IMR-90 (cell line): ENCODE measurements around the gene ABTB1. TPM values are rescaled to one million over a fixed set of nuclear protein-coding genes. Genes with fewer than 3 reads are reported as not detected.

Experiments
- ATAC-seq: fragments of 200-7000 bp; cut with Tn5 transposase; 2 replicates; pipeline ENCODE4 v1.9.1; 2020; ENCODE audit warnings: low read depth, mild to moderate bottlenecking, moderate library complexity
- BruUV-seq: library from RNA; stranded (reverse); fragments of 400-500 nt; replicated peaks from 2 replicates; lab custom pipeline; 2021; lab: Mats Ljungman, UMichigan
- CTCF ChIA-PET: fragments of 300-600 bp; formaldehyde crosslinking; extraction: SDS; loops from one replicate; lab custom pipeline; 2021; ENCODE audit warnings: antibody characterized with exemption; lab: Yijun Ruan, JAX
- POLR2A ChIA-PET: fragments of 300-600 bp; sonication (Branson Sonifier 250); formaldehyde crosslinking; loops from one replicate; lab custom pipeline; 2022; ENCODE audit warnings: antibody characterized with exemption; ENCODE audit not compliant: unreplicated experiment; lab: Charles Lee
- DNase-seq: peaks from one replicate; pipeline ENCODE4 v3.0.0; 2013
- H2AFZ ChIP-seq: replicated peaks from 2 replicates; pipeline ENCODE3; 2013; ENCODE audit warnings: low read length, mild to moderate bottlenecking; ENCODE audit not compliant: poor library complexity
- H2AK5ac ChIP-seq: 2 replicates; pipeline ENCODE4 v1.6.1; 2013; ENCODE audit warnings: low read depth, low read length, inconsistent platforms
- H2AK9ac ChIP-seq: replicated peaks from 2 replicates; pipeline ENCODE3; 2013; ENCODE audit warnings: mild to moderate bottlenecking, low read depth, low read length, moderate library complexity; ENCODE audit not compliant: poor library complexity
- H2BK120ac ChIP-seq: 2 replicates; pipeline ENCODE4 v1.6.1; 2013; ENCODE audit warnings: low read depth, low read length, inconsistent platforms
- H2BK15ac ChIP-seq: 3 replicates; pipeline ENCODE4 v1.6.1; 2013; ENCODE audit warnings: low read depth, low read length, inconsistent platforms
- H2BK20ac ChIP-seq: 2 replicates; pipeline ENCODE4 v1.6.1; 2013; ENCODE audit warnings: low read depth, mild to moderate bottlenecking, inconsistent platforms, low read length, moderate library complexity
- H2BK5ac ChIP-seq: 2 replicates; pipeline ENCODE4 v1.6.1; 2013; ENCODE audit warnings: mild to moderate bottlenecking, low read depth, low read length, inconsistent platforms; ENCODE audit not compliant: poor library complexity, severe bottlenecking
- H3K14ac ChIP-seq: replicated peaks from 2 replicates; pipeline ENCODE4 v1.6.1; 2013; ENCODE audit warnings: low read depth, low read length, inconsistent platforms
- H3K18ac ChIP-seq: 2 replicates; pipeline ENCODE4 v1.6.1; 2013; ENCODE audit warnings: low read depth, low read length, control low read depth
- H3K23ac ChIP-seq: 2 replicates; pipeline ENCODE4 v1.6.1; 2013; ENCODE audit warnings: low read depth, low read length, inconsistent platforms
- H3K27ac ChIP-seq: 2 replicates; pipeline ENCODE4 v1.5.1; 2013; ENCODE audit warnings: mild to moderate bottlenecking, control low read depth, low read length; ENCODE audit not compliant: insufficient read depth
- H3K27me3 ChIP-seq: 2 replicates; pipeline ENCODE4 v1.6.1; 2013; ENCODE audit warnings: low read length; ENCODE audit not compliant: control insufficient read depth, insufficient read depth
- H3K36me3 ChIP-seq: 2 replicates; pipeline ENCODE4 v1.6.1; 2013; ENCODE audit warnings: low read length, mixed read lengths; ENCODE audit not compliant: control insufficient read depth, insufficient read depth
- H3K4ac ChIP-seq: 2 replicates; pipeline ENCODE4 v1.6.1; 2013; ENCODE audit warnings: low read depth, low read length, inconsistent platforms
- H3K4me1 ChIP-seq: 2 replicates; pipeline ENCODE4 v1.6.1; 2013; ENCODE audit warnings: low read length, mixed read lengths; ENCODE audit not compliant: control insufficient read depth, insufficient read depth
- H3K4me2 ChIP-seq: 2 replicates; pipeline ENCODE4 v1.6.1; 2013; ENCODE audit warnings: low read depth, mild to moderate bottlenecking, control low read depth, low read length, moderate library complexity
- H3K4me3 ChIP-seq: 2 replicates; pipeline ENCODE4 v1.5.1; 2013; ENCODE audit warnings: low read depth, mild to moderate bottlenecking, control low read depth, low read length, moderate library complexity; ENCODE audit not compliant: insufficient read depth
- H3K56ac ChIP-seq: 2 replicates; pipeline ENCODE4 v1.6.1; 2013; ENCODE audit warnings: low read length, inconsistent platforms; ENCODE audit not compliant: insufficient read depth; ENCODE audit errors: extremely low read depth
- H3K79me1 ChIP-seq, 2 experiments: 2 replicates each; pipeline ENCODE4 v1.6.1; 2013; ENCODE audit warnings: low read length in 2 of 2, inconsistent platforms in 1 of 2, low read depth in 1 of 2
- H3K9ac ChIP-seq: 2 replicates; pipeline ENCODE4 v1.6.1; 2013; ENCODE audit warnings: low read depth, low read length, control low read depth
- H3K9me1 ChIP-seq: 2 replicates; pipeline ENCODE4 v1.6.1; 2013; ENCODE audit warnings: low read length, inconsistent platforms; ENCODE audit not compliant: insufficient read depth
- H3K9me3 ChIP-seq: 2 replicates; pipeline ENCODE4 v1.6.1; 2013; ENCODE audit warnings: low read length; ENCODE audit not compliant: control insufficient read depth, insufficient read depth
- H4K20me1 ChIP-seq: 2 replicates; pipeline ENCODE4 v1.6.1; 2013; ENCODE audit warnings: low read length, inconsistent platforms; ENCODE audit not compliant: insufficient read depth
- H4K5ac ChIP-seq: 2 replicates; pipeline ENCODE4 v1.6.1; 2013; ENCODE audit warnings: mild to moderate bottlenecking, low read depth, low read length, control low read depth
- H4K8ac ChIP-seq, 2 experiments: 2 replicates each; pipeline ENCODE4 v1.6.1; 2013; ENCODE audit warnings: low read depth in 2 of 2, low read length in 2 of 2, control low read depth in 1 of 2, inconsistent platforms in 1 of 2
- H4K91ac ChIP-seq: 2 replicates; pipeline ENCODE4 v1.6.1; 2013; ENCODE audit warnings: low read depth, low read length, inconsistent platforms; ENCODE audit not compliant: insufficient read depth
- CEBPB ChIP-seq: IDR thresholded peaks from 2 replicates; pipeline ENCODE4 v1.6.1; 2012; ENCODE audit warnings: low read depth, low read length, improper control_type of control experiment
- CHD1 ChIP-seq: IDR thresholded peaks from 2 replicates; pipeline ENCODE4 v1.6.1; 2012; ENCODE audit warnings: low read depth, low read length, improper control_type of control experiment
- CTCF ChIP-seq: conservative IDR thresholded peaks from 2 replicates; pipeline ENCODE4 v1.5.1; 2012; ENCODE audit warnings: mild to moderate bottlenecking, low read depth, low read length, improper control_type of control experiment
- FOS ChIP-seq: fragments of 150-350 bp; IDR thresholded peaks from 2 replicates; pipeline ENCODE4 v1.6.1; 2016; ENCODE audit warnings: low read depth, low read length
- MAFK ChIP-seq: IDR thresholded peaks from 2 replicates; pipeline ENCODE4 v1.6.1; 2012; ENCODE audit warnings: low read depth, low read length, improper control_type of control experiment
- POLR2A ChIP-seq: IDR thresholded peaks from 2 replicates; pipeline ENCODE4 v1.6.1; 2012; ENCODE audit warnings: mild to moderate bottlenecking, low read depth, low read length
- RAD21 ChIP-seq: IDR thresholded peaks from 2 replicates; pipeline ENCODE4 v1.6.1; 2012; ENCODE audit warnings: low read length, improper control_type of control experiment
- SMC3 ChIP-seq: fragments of 150-350 bp; IDR thresholded peaks from 2 replicates; pipeline ENCODE4 v1.6.1; 2016; ENCODE audit warnings: low read depth, mild to moderate bottlenecking, antibody characterized with exemption, low read length, moderate library complexity
- WGBS, 2 experiments: methylation state at CpG; one replicate each; pipeline versions ENCODE4 v1.1.5 to v1.1.7; 2013; ENCODE audit warnings: missing lambda C conversion rate in 2 of 2; ENCODE audit not compliant: insufficient read length in 1 of 2; ENCODE audit errors: extremely low coverage in 2 of 2; 5-methylcytosine and 5-hydroxymethylcytosine counted together
- dilution Hi-C: fragments of 300-500 bp; cut with HindIII; formaldehyde crosslinking; loops from one replicate; pipeline ENCODE4 v1.14.3; 2018; ENCODE audit warnings: low sequenced_read_pairs; ENCODE audit not compliant: unreplicated experiment
- in situ Hi-C: fragments of 300-500 bp; cut with MboI; formaldehyde crosslinking; loops from 3 replicates; pipeline ENCODE4 v1.14.3; 2019; ENCODE audit warnings: low sequenced_read_pairs, inconsistent platforms, mixed read lengths
- intact Hi-C: fragments of 100-400 bp; cut with micrococcal nuclease; formaldehyde crosslinking; loops from 2 replicates; pipeline ENCODE4 v1.10.0; 2022
- polyA plus RNA-seq, 3 experiments: library from polyadenylated mRNA; depleted of rRNA; stranded (reverse); fragments of >200 nt; gene quantifications; 2 replicates each; pipeline ENCODE4 v1.2.3, GENCODE V29; 2012; ENCODE audit warnings: low replicate concordance in 1 of 3
- total RNA-seq: library from RNA; depleted of rRNA; stranded (reverse); fragments of >200 nt; gene quantifications from 2 replicates; pipeline ENCODE4 v1.2.3, GENCODE V29; 2012
- TF ChIP-seq, protein P1 (sequence below): fragments of 150-350 bp; IDR thresholded peaks from 2 replicates; pipeline ENCODE4 v1.6.1; 2017; ENCODE audit warnings: mild to moderate bottlenecking, antibody characterized with exemption, low read length, low read depth

Gene ABTB1
- total and polyA plus RNA-seq, 2 of the 4 experiments (the other 2 are of a cell fraction) = 3.2 to 23.0 TPM

DNA sequence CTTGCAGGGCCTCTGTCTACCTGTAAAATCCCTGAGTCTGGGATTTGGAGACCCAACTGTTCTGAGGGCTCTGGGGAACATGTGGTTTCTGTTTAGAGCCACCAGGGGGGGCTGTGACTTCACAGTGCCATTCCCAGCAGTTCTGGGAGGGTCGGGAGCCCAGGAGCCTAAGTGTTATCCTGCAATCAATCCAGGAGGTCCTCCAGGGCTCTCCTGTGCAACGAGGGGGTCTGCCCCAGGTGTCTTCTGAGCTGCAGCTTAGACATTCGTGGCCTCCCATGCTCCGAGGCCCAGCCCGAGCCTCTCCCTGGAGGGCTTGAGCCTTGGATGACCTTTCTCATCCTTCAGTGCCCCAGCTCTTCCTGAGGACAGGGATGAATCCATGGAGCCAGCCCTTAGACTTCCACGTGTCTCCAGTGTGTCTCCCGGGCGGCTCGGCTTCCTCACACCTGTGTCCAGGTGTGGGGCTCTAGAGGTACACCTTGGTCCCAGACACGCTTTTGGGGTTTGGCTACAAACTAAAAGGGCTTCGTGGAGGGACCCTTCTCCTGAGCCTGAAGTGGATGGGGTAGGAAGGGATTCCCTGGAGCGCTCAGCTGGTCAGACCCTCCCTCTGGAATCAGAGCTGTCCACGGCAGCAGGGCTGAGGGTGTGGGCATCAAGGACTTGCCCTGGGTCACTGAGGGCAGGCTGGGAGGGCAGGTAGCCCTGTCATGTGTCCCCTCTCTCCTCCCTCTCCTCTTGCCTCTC, 20.3 kb upstream of the ABTB1 start:
- Histone ChIP-seq H3K27me3 (peaks cover 8% of the 10 kb centered on the region), H3K18ac (no peak overlapping the region), H4K91ac (no peak overlapping the region), H2BK120ac (no peak overlapping the region), H3K27ac (no peak overlapping the region), H2BK5ac (no peak overlapping the region), H3K9me1 (no peaks in the 10 kb centered on the region; the same call in 1 of the 2 replicates), H2BK15ac (no peak overlapping the region), H3K4me3 (no peak overlapping the region), H3K4ac (no peak overlapping the region), H2AFZ (peak overlapping the region; percentile 68), H3K23ac (no peak overlapping the region), H3K9me3 (no peaks in the 10 kb centered on the region), H3K9ac (no peak overlapping the region), H4K8ac (no peak overlapping the region), H4K20me1 (no peaks in the 10 kb centered on the region; the same call in 1 of the 2 replicates), H2AK5ac (peak overlapping the region; percentile 54; the same call in 1 of the 2 replicates), H3K79me1 (no peaks in the 10 kb centered on the region), H2AK9ac (no peak overlapping the region), H4K5ac (no peak overlapping the region), H3K14ac (no peak overlapping the region), H3K56ac (no peak overlapping the region), H3K36me3 (no peaks in the 10 kb centered on the region), H2BK20ac (no peak overlapping the region), H3K4me1 (peaks cover 6% of the 10 kb centered on the region), H3K4me2 (no peak overlapping the region)
- dilution Hi-C loops (no loop called here), in situ Hi-C loops (loop anchor here (10.0 kb wide), 1 partner anchor 312 kb away; no protein-coding TSS in a partner anchor), intact Hi-C loops (loop anchor here (1.0 to 5.0 kb wide), 5 partner anchors 38 to 480 kb away; partner anchors contain the start of gene SEC61A1)
- ChIA-PET POLR2A (no interaction called here), CTCF (interaction anchor here (0.6 to 1.0 kb wide), 2 partner anchors 13 to 140 kb away, joined by 3 read pairs; no protein-coding TSS in a partner anchor)
- DNase-seq (peak; percentile 50), ATAC-seq (peak; percentile 92)
- no TSS peak for BruUV-seq
- TF ChIP-seq POLR2A (0 out of 2 replicates have a peak, but pooled peaks have one; percentile 36), FOS (no peak), RAD21 (peak; percentile 96), CHD1 (no peak), MAFK (no peak), CEBPB (no peak), CTCF (peak; percentile 91), SMC3 (peak; percentile 95)
- TF ChIP-seq, protein P1, sequence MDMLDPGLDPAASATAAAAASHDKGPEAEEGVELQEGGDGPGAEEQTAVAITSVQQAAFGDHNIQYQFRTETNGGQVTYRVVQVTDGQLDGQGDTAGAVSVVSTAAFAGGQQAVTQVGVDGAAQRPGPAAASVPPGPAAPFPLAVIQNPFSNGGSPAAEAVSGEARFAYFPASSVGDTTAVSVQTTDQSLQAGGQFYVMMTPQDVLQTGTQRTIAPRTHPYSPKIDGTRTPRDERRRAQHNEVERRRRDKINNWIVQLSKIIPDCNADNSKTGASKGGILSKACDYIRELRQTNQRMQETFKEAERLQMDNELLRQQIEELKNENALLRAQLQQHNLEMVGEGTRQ = no peak
- 43% methylated on average over 5 of the region's 13 CpGs; no CpG with 5 or more reads in 1 of the 2 experiments for WGBS, 2 experiments
